AG08395 (cell line): Measurements from ENCODE around the gene HNF1A.
"Not testable (repeated sequence)": the region's sequence is repeated elsewhere in the genome, so short reads cannot be mapped to it uniquely, and the experiment has no call there.

Source experiments
- DNase-seq: peaks from one replicate; pipeline ENCODE4 v3.0.0; 2012; ENCODE audit warnings: mixed read lengths, low spot score

The HNF1A gene

DNA sequence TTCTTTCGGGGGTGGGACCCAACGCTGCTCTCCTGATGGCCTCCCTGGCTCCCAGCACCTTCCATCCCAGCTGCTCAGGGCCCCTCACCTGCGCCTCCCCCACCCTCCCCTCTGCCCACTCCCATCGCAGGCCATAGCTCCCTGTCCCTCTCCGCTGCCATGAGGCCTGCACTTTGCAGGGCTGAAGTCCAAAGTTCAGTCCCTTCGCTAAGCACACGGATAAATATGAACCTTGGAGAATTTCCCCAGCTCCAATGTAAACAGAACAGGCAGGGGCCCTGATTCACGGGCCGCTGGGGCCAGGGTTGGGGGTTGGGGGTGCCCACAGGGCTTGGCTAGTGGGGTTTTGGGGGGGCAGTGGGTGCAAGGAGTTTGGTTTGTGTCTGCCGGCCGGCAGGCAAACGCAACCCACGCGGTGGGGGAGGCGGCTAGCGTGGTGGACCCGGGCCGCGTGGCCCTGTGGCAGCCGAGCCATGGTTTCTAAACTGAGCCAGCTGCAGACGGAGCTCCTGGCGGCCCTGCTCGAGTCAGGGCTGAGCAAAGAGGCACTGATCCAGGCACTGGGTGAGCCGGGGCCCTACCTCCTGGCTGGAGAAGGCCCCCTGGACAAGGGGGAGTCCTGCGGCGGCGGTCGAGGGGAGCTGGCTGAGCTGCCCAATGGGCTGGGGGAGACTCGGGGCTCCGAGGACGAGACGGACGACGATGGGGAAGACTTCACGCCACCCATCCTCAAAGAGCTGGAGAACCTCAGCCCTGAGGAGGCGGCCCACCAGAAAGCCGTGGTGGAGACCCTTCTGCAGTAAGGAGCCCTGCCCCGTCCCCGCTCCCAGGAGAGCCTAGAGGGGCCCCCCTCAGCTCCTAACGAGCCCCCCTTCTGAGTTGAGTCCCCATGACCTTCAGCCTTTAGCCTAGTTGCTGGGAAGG, at the start of gene HNF1A:
Gene HNF1A (plus strand): TSS at position 248 of the 924 bp plus-strand sequence. CDS start 226 bp downstream, at position 474.
- DNase-seq, result no peak

DNA sequence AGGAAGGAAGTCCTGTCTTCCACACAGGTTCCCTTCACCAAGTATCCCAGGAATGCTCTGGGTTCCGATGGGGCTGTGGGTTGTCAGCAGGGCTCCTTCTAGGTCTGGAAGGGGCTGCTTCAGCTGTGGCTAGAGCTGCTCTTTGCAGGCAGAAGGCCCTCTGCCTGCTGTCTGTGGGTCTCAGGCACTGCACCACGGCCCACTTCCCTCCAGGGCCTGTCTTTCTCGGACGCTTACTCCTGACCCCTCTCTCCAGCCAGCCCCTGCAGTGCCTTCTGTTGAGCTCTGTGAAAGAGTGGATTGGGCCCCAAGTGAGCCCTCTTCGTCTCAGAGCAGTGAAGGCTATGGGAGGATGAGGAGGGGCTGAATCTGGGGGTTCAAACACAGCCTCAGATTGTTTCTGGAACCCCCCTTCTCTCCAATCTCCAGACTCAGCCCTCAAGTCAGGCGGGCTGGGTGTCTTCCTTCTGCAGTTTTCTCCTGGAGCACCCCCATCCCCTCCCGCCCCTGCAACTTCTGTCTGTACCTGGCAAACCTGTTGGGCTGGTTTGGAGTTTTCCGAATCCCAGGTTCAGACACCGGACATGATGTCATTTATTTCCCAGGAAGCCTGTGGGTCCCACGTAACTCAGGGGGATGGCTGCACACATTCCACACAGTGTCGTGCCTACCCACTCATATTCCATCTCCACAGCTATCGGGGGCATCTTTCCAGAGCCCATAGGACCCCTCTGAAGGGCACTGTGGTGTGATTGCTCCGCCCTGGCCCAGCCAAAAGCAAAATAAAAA, 49.3 kb upstream of the HNF1A start:
- no peak for DNase-seq

DNA sequence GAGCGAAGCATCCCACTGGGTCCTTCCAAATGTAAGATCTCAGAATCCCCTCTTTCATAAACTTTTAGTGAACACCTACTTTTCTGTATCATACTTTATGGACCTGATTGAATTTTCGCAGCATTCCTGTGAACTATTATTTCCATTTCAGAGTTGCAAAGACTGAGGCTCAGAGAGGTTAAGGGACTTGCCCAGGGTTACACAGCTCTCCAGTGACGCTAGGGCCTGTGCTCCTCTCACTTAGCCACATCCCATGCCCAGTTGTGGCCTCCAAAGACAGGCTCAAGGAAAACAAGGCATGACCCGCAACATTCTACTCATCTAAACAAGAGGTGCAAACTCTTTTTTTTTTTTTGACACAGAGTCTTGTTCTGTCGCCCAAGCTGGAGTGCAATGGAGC, 48.3 kb upstream of the HNF1A start:
- no peak for DNase-seq

GRCh38 chr12:120932058-120932457, 46.3 kb upstream of the HNF1A start:
- DNase-seq, result no peak

DNA sequence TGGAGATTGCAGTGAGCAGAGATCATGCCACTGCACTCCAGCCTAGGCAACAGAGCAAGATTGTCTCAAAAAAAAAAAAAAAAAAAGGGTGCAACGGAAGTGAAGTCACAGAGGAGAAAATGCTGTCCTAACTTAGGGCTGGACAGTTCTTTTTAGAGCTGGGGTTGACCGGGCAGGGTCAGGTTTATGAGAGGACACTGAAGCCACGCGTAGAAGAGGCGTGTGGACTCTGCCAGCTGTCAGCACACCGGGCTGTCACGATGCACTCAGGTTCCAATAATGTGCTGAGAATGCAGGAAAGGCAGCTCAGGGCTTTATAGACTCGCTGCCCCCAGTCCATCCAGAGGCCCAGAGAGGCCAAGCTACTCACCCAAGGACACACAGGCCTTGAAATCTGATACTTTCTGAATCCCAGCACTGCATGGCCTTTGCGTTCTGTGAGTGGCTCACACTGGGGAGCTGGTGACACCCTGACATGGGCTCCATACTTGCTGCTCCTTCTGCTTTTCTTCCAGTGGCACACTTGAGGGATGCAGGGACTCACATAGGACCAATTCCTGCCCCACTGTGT, 45.3 kb upstream of the HNF1A start:
- no peak for DNase-seq

DNA sequence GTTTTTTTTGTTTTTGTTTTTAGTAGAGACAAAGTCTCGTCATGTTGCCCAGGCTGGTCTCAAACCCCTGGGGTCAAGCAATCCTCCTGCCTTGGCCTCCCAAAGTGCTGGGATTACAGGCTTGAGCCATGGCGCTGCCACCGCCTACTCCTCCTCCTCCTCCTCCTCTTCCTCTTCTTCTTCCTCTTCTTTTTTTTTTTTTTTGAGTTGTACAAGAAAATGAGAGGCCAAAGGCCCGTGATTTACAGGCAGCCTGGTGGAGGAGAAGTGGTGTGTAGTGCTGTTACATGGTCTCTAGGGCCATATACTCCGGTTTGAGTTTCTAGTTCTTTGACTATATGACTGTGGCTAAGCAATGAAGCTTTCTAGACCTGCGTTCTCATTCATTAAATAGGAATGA, 44.6 kb upstream of the HNF1A start:
- DNase-seq, result no peak

- no peak for DNase-seq
Observed at GRCh38 chr12:120936197-120936596, 42.1 kb upstream of the HNF1A start.

- no peak for DNase-seq
Observed at GRCh38 chr12:120938496-120938895, 39.8 kb upstream of the HNF1A start.

- DNase-seq, result no peak
Observed at GRCh38 chr12:120939523-120939922, 38.8 kb upstream of the HNF1A start.

DNA sequence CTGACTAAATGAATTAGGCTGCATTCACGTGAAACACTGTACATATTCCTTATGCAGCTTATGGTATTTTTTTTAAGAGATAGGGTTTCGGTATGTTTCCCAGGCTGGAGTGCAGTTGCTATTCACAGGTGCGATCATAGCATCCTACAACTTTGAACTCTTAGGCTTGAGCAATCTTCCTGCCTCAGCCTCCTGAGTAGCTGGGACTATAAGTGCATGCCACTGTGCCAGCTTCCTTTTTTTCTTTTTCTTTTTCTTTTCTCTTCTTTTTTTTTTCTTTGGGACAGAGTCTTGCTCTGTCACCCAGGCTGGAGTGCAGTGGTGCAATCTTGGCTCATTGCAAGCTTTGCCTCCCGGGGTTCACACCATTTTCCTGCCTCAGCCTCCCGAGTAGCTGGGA, 38.3 kb upstream of the HNF1A start:
- no peak for DNase-seq

GRCh38 chr12:120940799-120941198, 37.5 kb upstream of the HNF1A start:
- no peak for DNase-seq

DNA sequence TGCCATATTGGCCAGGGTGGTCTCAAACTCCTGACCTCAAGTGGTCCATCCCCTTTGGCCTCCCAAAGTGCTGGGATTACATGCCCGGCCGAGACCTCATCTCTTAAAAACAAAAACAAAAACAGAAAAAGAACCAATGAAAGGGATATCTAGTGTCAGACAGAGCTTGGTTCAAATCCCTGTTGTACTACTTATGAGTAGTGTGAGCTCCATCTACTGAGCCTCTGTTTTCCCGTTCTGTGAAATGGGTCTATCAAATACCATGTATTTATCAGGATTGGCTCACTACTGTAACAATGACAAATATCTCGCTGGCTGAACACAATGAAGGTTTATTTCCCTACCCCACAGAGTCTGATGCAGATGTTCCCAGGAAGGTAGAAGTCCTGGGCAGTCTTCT, 36.9 kb upstream of the HNF1A start:
- no peak for DNase-seq

GRCh38 chr12:120941846-120942405, 36.4 kb upstream of the HNF1A start:
- DNase-seq, result no peak

- no peak for DNase-seq
Observed at GRCh38 chr12:120943482-120943881, 34.9 kb upstream of the HNF1A start.

DNA sequence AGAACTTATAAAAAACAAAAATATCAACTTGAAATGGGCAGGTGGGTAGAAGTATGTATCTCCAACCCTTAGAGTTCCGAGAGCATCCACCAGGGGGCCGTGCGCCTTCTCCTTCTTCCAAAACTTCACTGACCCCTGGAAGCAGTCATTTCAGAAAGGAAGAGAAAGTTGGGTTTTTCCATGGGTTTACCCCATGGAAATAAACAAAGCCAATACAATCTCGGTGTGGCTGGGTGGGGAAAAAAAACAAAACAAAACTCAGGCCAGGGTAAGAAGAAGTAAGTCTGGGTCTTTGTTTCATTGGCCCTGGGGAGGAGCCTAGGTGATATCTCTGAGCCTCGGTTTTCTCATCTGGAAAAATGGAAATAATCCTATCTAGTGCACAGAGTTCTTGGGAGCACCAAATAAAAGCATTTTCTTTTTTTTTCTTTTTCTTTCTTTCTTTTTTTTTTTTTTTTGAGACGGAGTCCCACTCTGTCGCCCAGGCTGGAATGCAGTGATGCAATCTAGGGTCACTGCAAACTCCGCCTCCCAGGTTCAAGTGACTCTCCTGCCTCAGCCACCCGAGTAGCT, 33.6 kb upstream of the HNF1A start:
- DNase-seq, result peak; percentile 64

- not testable (repeated sequence) for DNase-seq
Observed at GRCh38 chr12:120945516-120945915, 32.8 kb upstream of the HNF1A start.

GRCh38 chr12:120950260-120950799, 28.0 kb upstream of the HNF1A start:
- not testable (repeated sequence) for DNase-seq

GRCh38 chr12:120950807-120951206, 27.5 kb upstream of the HNF1A start:
- DNase-seq, result no peak

DNA sequence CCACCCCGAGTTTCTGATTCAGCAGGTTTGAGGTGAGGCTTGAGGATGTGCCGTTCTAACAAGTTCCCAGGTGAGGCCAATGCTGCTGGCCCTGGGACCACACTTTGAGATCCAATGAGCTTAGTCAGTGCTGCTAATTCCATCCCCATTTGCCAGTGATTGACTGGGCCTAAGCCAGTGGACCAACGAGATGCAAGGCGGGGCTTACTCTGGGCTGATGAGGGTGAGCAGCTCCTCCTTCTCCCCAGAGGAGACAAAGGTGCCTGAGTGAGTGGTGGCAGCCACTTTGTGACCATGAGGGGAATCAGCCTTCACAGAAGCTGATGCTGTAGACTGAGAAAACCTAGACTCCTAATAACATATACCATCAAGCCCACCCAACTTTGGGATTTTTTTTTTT, 23.1 kb upstream of the HNF1A start:
- DNase-seq, result no peak

- no peak for DNase-seq
Observed at GRCh38 chr12:120956579-120957300, 21.6 kb upstream of the HNF1A start.
